Karpas-422 (cell line): ENCODE results near the gene SPATA17. TPM values are rescaled to one million over a fixed set of nuclear protein-coding genes. Genes with fewer than 3 reads are reported as not detected.
A peak's percentile ranks its signal among the peaks of the same experiment; 100 is the strongest.

ENCODE experiments used
- DNase-seq: peaks from one replicate; pipeline ENCODE4 v3.0.0-alpha.2; 2015
- H2AFZ ChIP-seq: fragments of 200-600 bp; sonication (generic); 2 replicates; pipeline ENCODE4 v1.6.1; 2014; ENCODE audit warnings: antibody characterized with exemption, low read length, mixed read lengths
- H3K27ac ChIP-seq: fragments of 200-600 bp; sonication (generic); 2 replicates; pipeline ENCODE4 v1.5.1; 2014; ENCODE audit warnings: mild to moderate bottlenecking, low read length, moderate library complexity
- H3K27me3 ChIP-seq: fragments of 200-600 bp; sonication (generic); 2 replicates; pipeline ENCODE4 v1.6.1; 2014; ENCODE audit warnings: low read length, mixed read lengths
- H3K36me3 ChIP-seq: fragments of 200-600 bp; sonication (generic); 2 replicates; pipeline ENCODE4 v1.6.1; 2014; ENCODE audit warnings: low read length, mixed read lengths; ENCODE audit not compliant: insufficient read depth
- H3K4me1 ChIP-seq: fragments of 200-600 bp; sonication (generic); 2 replicates; pipeline ENCODE4 v1.6.1; 2014; ENCODE audit warnings: mild to moderate bottlenecking, low read length, mixed read lengths
- H3K4me2 ChIP-seq: fragments of 200-600 bp; sonication (generic); 2 replicates; pipeline ENCODE4 v1.6.1; 2014; ENCODE audit warnings: low read length, low read depth, mild to moderate bottlenecking; ENCODE audit not compliant: poor library complexity, severe bottlenecking
- H3K4me3 ChIP-seq: fragments of 200-600 bp; sonication (generic); 2 replicates; pipeline ENCODE4 v1.5.1; 2014; ENCODE audit warnings: mild to moderate bottlenecking, antibody characterized with exemption, low read length, mixed read lengths
- H3K79me2 ChIP-seq: fragments of 200-600 bp; sonication (generic); 2 replicates; pipeline ENCODE4 v1.6.1; 2014; ENCODE audit warnings: mild to moderate bottlenecking, low read length, mixed read lengths
- H3K9ac ChIP-seq: fragments of 200-600 bp; sonication (generic); 2 replicates; pipeline ENCODE4 v1.6.0; 2014; ENCODE audit warnings: low read length
- H3K9me2 ChIP-seq: fragments of 200-600 bp; sonication (generic), shearing (Covaris generic); replicated peaks from 2 replicates; pipeline ENCODE4 v1.6.0; 2014; ENCODE audit warnings: mild to moderate bottlenecking, low read length, moderate library complexity; ENCODE audit not compliant: insufficient read depth
- H3K9me3 ChIP-seq: fragments of 300-700, 200-600 bp; sonication (generic); 2 replicates; pipeline ENCODE4 v1.6.1; 2014; ENCODE audit warnings: low read length, mixed read lengths
- H4K20me1 ChIP-seq: fragments of 200-600 bp; sonication (generic); 2 replicates; pipeline ENCODE4 v1.6.1; 2014; ENCODE audit warnings: mild to moderate bottlenecking, antibody characterized with exemption, low read length, low read depth; ENCODE audit not compliant: insufficient read depth
- total RNA-seq: library from RNA; depleted of rRNA; stranded (reverse); fragments of >200 nt; shearing (Covaris generic); gene quantifications from 2 replicates; pipeline ENCODE4 v1.2.3, GENCODE V29; 2014; ENCODE audit warnings: low replicate concordance

The SPATA17 gene
- total RNA-seq, 1 experiment from 2014 or later: 6.6 TPM

DNA sequence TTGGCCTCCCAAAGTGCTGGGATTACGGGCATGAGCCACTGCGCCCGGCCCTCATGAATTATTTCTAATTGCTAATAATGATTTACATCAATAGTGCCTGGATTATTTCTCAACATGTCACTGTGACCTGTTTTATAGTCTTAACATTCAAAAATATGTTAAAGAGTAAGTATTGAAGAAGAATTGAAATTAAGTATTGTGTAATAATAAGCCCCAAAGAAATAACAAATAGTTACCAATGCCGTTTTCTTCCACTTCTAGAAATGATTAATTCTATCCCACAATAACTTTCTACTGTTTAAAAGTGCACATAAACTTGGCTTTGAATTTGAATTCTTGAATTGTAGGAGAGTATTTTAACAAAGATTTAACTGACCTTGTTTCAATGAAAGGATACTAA lies 19.5 kb downstream of the SPATA17 start:
- DNase-seq: no peak
- no peaks in the 10 kb centered on the region for H3K27me3 ChIP-seq
- H4K20me1 ChIP-seq: no peaks in the 10 kb centered on the region
- H3K27ac ChIP-seq: no peak overlapping the region
- H3K9ac ChIP-seq: no peak overlapping the region
- no peaks in the 10 kb centered on the region for H3K9me3 ChIP-seq
- no peak overlapping the region for H2AFZ ChIP-seq
- no peaks in the 10 kb centered on the region for H3K36me3 ChIP-seq
- H3K9me2 ChIP-seq: no peaks in the 10 kb centered on the region
- no peaks in the 10 kb centered on the region for H3K79me2 ChIP-seq
- H3K4me1 ChIP-seq: no peaks in the 10 kb centered on the region
- no peak overlapping the region for H3K4me2 ChIP-seq
- no peak overlapping the region for H3K4me3 ChIP-seq

DNA sequence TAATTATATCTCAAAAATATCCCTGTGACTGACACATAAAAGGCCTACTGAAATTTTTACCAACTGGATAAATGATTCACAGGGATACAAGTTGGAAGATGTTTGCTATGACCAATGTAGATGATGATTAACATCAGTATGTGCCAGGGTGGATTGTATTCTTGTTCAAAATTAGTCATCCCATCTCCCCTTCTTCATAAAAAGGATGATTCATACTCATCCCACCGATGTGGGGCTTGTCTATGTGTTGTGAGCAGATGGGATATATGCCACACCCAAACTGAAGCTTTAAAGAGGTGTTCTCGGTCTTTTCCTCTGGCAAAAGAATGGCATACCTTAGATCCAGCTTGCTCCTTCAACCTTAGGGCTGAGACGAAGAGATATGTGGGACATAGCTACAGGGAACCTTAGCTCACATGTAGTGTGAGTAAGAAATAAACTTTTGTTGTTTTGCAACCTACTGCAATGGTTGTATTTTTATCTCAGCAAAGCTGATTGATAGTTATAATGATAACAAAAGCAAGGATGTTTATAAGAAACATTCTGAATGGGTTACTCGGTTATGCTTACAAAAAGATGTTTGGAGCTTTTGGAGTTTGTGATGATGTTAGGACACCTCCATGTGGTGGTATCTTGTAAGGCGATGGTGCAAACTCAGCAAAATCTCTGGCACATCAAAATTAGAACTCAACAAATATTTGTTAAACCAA lies 29.4 kb downstream of the SPATA17 start:
- Histone ChIP-seq H3K9me3 (no peaks in the 10 kb centered on the region), H3K9me2 (no peaks in the 10 kb centered on the region), H3K9ac (no peak overlapping the region), H3K36me3 (no peaks in the 10 kb centered on the region), H3K4me3 (no peak overlapping the region), H3K4me2 (no peak overlapping the region), H3K4me1 (0 out of 2 replicates have a peak, but pooled peaks cover 2% of the 10 kb centered on the region), H3K27ac (no peak overlapping the region), H4K20me1 (no peaks in the 10 kb centered on the region), H2AFZ (no peak overlapping the region), H3K79me2 (no peaks in the 10 kb centered on the region), H3K27me3 (no peaks in the 10 kb centered on the region)
- DNase-seq: peak; percentile 71

DNA sequence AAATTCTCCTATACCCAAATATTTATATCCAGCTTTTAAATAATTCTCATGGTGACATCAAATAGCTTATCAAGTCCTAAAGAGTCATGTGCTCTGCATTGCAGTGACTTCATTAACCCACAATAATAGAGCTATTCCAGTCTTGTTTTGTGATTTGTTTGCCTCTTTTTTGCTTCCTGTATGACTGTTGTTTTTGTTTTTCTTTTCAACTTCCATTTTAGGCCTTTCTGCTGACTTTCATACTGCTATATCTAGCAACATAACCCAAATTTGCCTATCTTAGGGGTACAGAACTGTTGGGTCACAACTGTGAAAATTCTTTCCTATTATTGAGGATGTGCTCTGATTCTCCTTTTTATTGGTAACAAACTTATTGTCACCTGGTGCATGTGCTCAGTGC lies 30.3 kb downstream of the SPATA17 start:
- H3K4me2 ChIP-seq: no peak overlapping the region
- no peak for DNase-seq
- no peaks in the 10 kb centered on the region for H3K79me2 ChIP-seq
- H3K36me3 ChIP-seq: no peaks in the 10 kb centered on the region
- H4K20me1 ChIP-seq: no peaks in the 10 kb centered on the region
- no peak overlapping the region for H3K9ac ChIP-seq
- no peak overlapping the region for H3K4me3 ChIP-seq
- no peak overlapping the region for H2AFZ ChIP-seq
- H3K9me3 ChIP-seq: no peaks in the 10 kb centered on the region
- H3K4me1 ChIP-seq: 0 out of 2 replicates have a peak, but pooled peaks cover 2% of the 10 kb centered on the region
- no peaks in the 10 kb centered on the region for H3K27me3 ChIP-seq
- H3K9me2 ChIP-seq: no peaks in the 10 kb centered on the region
- no peak overlapping the region for H3K27ac ChIP-seq

DNA sequence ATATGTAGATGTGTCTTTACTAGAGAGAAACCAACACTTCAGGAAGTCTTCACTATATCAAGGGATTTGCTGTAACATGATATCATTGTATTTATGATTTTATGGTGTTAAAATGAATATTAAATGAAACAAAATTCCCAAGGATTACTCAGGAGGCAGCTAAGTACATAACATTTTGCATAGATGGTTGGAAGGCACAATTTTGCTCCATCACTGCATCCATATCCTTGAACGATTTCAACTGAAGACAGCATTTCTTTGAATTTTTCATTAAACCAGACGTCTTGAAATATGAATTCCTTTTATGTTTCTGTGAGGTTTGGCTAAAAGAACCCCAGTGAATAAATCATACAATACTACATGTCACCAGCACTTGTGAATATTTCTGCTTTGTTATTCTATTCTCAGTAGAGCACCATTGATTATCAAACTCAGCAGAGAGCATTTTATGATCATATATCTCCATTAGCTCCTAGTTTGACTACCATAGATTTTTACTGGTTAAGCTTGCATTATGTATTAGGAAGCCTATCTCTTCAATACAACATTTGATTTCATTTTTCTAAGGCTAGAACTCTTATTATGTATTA lies 37.3 kb downstream of the SPATA17 start:
- Histone ChIP-seq H3K4me3 (no peak overlapping the region), H2AFZ (no peak overlapping the region)

DNA sequence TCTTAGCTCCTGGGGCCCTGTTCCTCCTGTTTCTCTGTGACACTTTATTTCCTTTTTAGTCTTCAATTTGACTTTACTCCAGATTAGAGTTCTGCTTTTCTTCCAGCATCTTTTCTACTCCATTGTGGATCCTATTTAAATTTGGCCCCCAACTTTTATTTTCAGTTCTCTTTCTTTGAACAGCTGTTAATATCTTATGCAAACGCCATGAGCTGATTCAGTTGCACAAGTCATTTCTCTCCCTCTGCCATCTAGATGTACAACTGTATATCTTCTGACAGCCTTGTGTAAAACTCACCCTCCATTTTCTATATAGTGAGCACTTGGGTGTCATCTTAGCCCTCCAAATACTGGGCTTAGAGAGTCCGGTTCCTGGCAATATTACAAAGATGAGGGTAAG lies 42.2 kb downstream of the SPATA17 start:
- Histone ChIP-seq H3K4me2 (peak overlapping the region; percentile 65), H2AFZ (peak overlapping the region; percentile 66), H3K79me2 (no peaks in the 10 kb centered on the region), H3K27me3 (no peaks in the 10 kb centered on the region), H3K9ac (peak overlapping the region; percentile 16; the same call in 1 of the 2 replicates), H4K20me1 (no peaks in the 10 kb centered on the region), H3K9me2 (no peaks in the 10 kb centered on the region), H3K9me3 (no peaks in the 10 kb centered on the region), H3K4me3 (peak overlapping the region; percentile 21; the same call in 1 of the 2 replicates), H3K4me1 (peaks cover 30% of the 10 kb centered on the region), H3K27ac (peak overlapping the region; percentile 78), H3K36me3 (no peaks in the 10 kb centered on the region)
- peak; percentile 83 for DNase-seq

More for the DNA sequence above, 37.3 kb downstream of the SPATA17 start:
- Histone ChIP-seq H3K4me1 (peaks cover 14% of the 10 kb centered on the region), H3K79me2 (no peaks in the 10 kb centered on the region), H4K20me1 (no peaks in the 10 kb centered on the region), H3K27me3 (no peaks in the 10 kb centered on the region), H3K9ac (no peak overlapping the region), H3K36me3 (no peaks in the 10 kb centered on the region), H3K27ac (no peak overlapping the region), H3K9me2 (no peaks in the 10 kb centered on the region), H3K9me3 (no peaks in the 10 kb centered on the region), H3K4me2 (no peak overlapping the region)
- DNase-seq: no peak

DNA sequence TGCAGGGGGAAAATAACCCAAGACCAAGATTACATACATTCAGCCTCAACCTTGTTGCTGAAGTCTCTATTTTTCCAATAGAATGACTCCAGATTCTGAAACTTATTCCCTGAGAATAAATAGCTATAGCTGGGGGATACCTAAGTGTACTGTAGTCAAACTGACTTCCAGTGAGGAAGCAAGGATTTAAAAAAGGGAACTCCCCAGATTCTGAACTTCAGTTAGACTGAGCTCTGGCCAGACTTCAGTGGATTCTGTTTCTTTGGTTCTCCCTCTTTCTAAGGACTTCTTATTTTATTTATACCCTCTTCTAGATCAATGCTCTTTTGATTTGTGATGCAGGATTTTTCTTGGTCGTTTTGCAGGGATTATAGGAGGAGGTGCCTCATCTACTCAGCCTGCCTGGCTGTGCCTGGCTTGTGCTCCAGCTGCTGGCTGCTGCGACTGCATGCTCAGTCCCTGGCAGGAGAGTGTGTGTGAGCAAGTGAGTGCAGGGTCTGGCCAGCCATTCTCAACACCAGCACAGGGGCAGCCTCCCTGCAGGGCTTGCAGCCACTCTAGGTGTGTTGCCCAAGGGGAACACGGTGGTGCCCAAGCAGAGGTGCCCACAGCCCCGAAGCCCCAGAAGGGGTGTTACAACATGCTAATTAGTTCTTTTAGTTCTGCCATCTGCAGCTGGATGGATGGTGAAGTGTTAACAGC lies 43.0 kb downstream of the SPATA17 start:
- H3K9me2 ChIP-seq: no peaks in the 10 kb centered on the region
- H3K27me3 ChIP-seq: no peaks in the 10 kb centered on the region
- H2AFZ ChIP-seq: peak overlapping the region; percentile 66
- H3K4me1 ChIP-seq: peaks cover 30% of the 10 kb centered on the region
- H3K79me2 ChIP-seq: no peaks in the 10 kb centered on the region
- no peaks in the 10 kb centered on the region for H3K36me3 ChIP-seq
- no peaks in the 10 kb centered on the region for H4K20me1 ChIP-seq
- H3K27ac ChIP-seq: peak overlapping the region; percentile 78
- no peak for DNase-seq
- H3K9me3 ChIP-seq: no peaks in the 10 kb centered on the region
- H3K9ac ChIP-seq: peak overlapping the region; percentile 16; the same call in 1 of the 2 replicates
- peak overlapping the region; percentile 65 for H3K4me2 ChIP-seq
- no peak overlapping the region; the same call in 1 of the 2 replicates for H3K4me3 ChIP-seq

DNA sequence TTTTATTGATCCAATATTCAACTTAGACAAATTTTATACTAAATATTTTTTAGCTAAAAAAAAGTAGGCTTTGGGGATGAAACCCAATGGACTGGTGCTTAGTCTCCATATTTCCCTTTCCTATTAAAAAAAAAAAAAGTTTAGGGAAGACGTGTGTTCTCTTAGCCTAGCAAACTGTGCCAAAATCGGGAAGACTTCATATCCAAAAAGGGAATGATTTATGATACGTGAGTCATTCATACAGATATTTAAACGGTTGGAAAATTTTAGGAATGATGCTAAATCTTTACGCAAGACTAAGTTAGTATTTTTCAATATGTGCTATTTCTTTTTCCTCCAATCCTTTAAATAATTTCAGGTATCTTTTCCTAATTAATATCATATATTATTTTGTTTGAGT lies 50.7 kb downstream of the SPATA17 start:
- Histone ChIP-seq H3K4me3 (no peak overlapping the region), H2AFZ (no peak overlapping the region), H3K27me3 (no peaks in the 10 kb centered on the region), H3K4me1 (no peaks in the 10 kb centered on the region; the same call in 1 of the 2 replicates), H3K4me2 (no peak overlapping the region), H3K9me3 (no peaks in the 10 kb centered on the region), H3K9me2 (no peaks in the 10 kb centered on the region), H3K79me2 (no peaks in the 10 kb centered on the region), H3K9ac (no peak overlapping the region), H3K36me3 (no peaks in the 10 kb centered on the region), H3K27ac (no peak overlapping the region), H4K20me1 (no peaks in the 10 kb centered on the region)
- DNase-seq: no peak

DNA sequence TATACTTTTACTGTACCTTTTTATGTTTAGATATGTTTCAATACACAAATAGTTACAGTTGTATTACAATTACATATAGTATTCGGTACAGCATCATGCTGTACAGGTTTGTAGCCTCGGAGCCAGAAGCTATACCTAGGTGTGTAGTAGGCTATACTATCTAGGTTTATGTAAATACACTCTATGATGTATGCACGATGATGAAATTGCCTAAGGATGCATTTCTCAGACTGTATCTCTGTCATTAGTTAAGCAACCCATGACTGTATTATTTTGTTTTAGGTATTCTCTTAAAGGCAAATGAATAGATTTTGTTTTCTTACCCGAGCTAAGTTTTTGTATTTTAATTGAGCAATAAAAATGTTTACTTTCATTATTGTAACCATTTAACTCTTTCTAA lies 56.4 kb downstream of the SPATA17 start:
- Histone ChIP-seq H3K4me2 (peak overlapping the region; percentile 38), H4K20me1 (no peaks in the 10 kb centered on the region)

More for the DNA sequence above, 56.4 kb downstream of the SPATA17 start:
- Histone ChIP-seq H3K27ac (no peak overlapping the region), H3K36me3 (no peaks in the 10 kb centered on the region), H3K9ac (no peak overlapping the region), H3K79me2 (no peaks in the 10 kb centered on the region), H3K9me3 (no peaks in the 10 kb centered on the region), H3K4me1 (peaks cover 9% of the 10 kb centered on the region), H3K9me2 (no peaks in the 10 kb centered on the region), H3K27me3 (no peaks in the 10 kb centered on the region), H3K4me3 (0 out of 2 replicates have a peak overlapping the region, but pooled peaks have one; percentile 4), H2AFZ (no peak overlapping the region)
- no peak for DNase-seq
